ENCODE results near the gene HPSE2. TPM values are rescaled to one million over a fixed set of nuclear protein-coding genes. Genes with fewer than 3 reads are reported as not detected.

The HPSE2 gene
- total and polyA plus RNA-seq, 2 donors (not counting 1 experiment from before 2014, with no cell fraction given), result not detected

GRCh38 chr10:98436704-98437103 lies 798.9 kb downstream of the HPSE2 start:
- Histone ChIP-seq H3K4me3 (ENCODE audit: control extremely low read depth in 1 of 5, extremely low read depth in 1 of 5, insufficient read depth in 1 of 5, low read depth in 2 of 5, low read length in 4 of 5) (no peak overlapping the region), H2AFZ (ENCODE audit: insufficient read depth, low read depth, low read length, poor library complexity, severe bottlenecking) (no peak overlapping the region), H3K4me1 (ENCODE audit: control insufficient read depth in 2 of 2, insufficient read depth in 2 of 2, low read length in 2 of 2) (no peaks in the 10 kb centered on the region), H3K79me2 (ENCODE audit: control insufficient read depth, insufficient read depth, low read length) (peaks cover 10% of the 10 kb centered on the region), H3K9me3 (ENCODE audit: control extremely low read depth in 1 of 3, control insufficient read depth in 2 of 3, insufficient read depth in 1 of 3, low read length in 2 of 3) (peaks cover 5 to 16% (median 16%) of the 10 kb centered on the region in 3 donors), H3K27me3 (replicated peaks in 1 of 4; ENCODE audit: control extremely low read depth in 1 of 4, control insufficient read depth in 3 of 4, insufficient read depth in 4 of 4, low read length in 3 of 4) (no peaks in the 10 kb centered on the region), H4K20me1 (ENCODE audit: control insufficient read depth, insufficient read depth, low read length, poor library complexity, severe bottlenecking) (peaks cover 20% of the 10 kb centered on the region), H3K9ac (ENCODE audit: low read length) (no peak overlapping the region), H3K36me3 (replicated peaks in 1 of 2; ENCODE audit: control extremely low read depth in 1 of 2, control insufficient read depth in 1 of 2, extremely low read depth in 1 of 2, insufficient read depth in 2 of 2, low read length in 1 of 2) (peaks cover 15 to 86% of the 10 kb centered on the region in 2 experiments), H3K27ac (ENCODE audit: low read length in 2 of 2) (no peak overlapping the region), H3K4me2 (replicated peaks; ENCODE audit: low read depth, low read length, poor library complexity, severe bottlenecking) (no peak overlapping the region)
- WGBS (ENCODE audit: insufficient coverage), result 100% methylated on average over 4 of the region's 4 CpGs
- intact Hi-C loops (cut with micrococcal nuclease), result no loop called here
- CTCF ChIA-PET, result interaction anchor here (3.3 kb wide), 1 partner anchor 9 kb away, joined by 20 read pairs; no protein-coding TSS in a partner anchor
- no peaks in the 10 kb centered on the region for H3K27me3 Mint-ChIP-seq
- H3K27ac Mint-ChIP-seq, result no peak overlapping the region
- H3K4me3 Mint-ChIP-seq, result no peak overlapping the region
- ATAC-seq (ENCODE audit: low read depth), result no peak
- DNase-seq, result no peak
- TF ChIP-seq CTCF (IDR thresholded peaks at IDR 0.05), result no peak
- TF ChIP-seq EZH2 (IDR thresholded peaks at IDR 0.05; ENCODE audit: borderline replicate concordance, insufficient read depth, low read depth, low read length, poor library complexity, severe bottlenecking), result no peak
- POLR2A ChIA-PET, result no interaction called here
- H3K9me3 Mint-ChIP-seq (ENCODE audit: insufficient read depth), result peaks cover 3% of the 10 kb centered on the region
- H3K4me1 Mint-ChIP-seq, result peaks cover 9% of the 10 kb centered on the region

GRCh38 chr10:98435178-98435577 lies 800.5 kb downstream of the HPSE2 start:
- no peaks in the 10 kb centered on the region for H3K27me3 ChIP-seq (replicated peaks in 1 of 4; ENCODE audit: control extremely low read depth in 1 of 4, control insufficient read depth in 3 of 4, insufficient read depth in 4 of 4, low read length in 3 of 4)
- peaks cover 27 to 91% of the 10 kb centered on the region in 2 experiments for H3K36me3 ChIP-seq (replicated peaks in 1 of 2; ENCODE audit: control extremely low read depth in 1 of 2, control insufficient read depth in 1 of 2, extremely low read depth in 1 of 2, insufficient read depth in 2 of 2, low read length in 1 of 2)
- no peak for DNase-seq
- H3K4me2 ChIP-seq (replicated peaks; ENCODE audit: low read depth, low read length, poor library complexity, severe bottlenecking), result no peak overlapping the region
- Mint-ChIP-seq H3K27ac (no peak overlapping the region), H3K27me3 (no peaks in the 10 kb centered on the region), H3K4me1 (no peaks in the 10 kb centered on the region), H3K4me3 (no peak overlapping the region), H3K9me3 (ENCODE audit: insufficient read depth) (peaks cover 3% of the 10 kb centered on the region)
- no peak for ATAC-seq (ENCODE audit: low read depth)
- no peaks in the 10 kb centered on the region for H3K4me1 ChIP-seq (ENCODE audit: control insufficient read depth in 2 of 2, insufficient read depth in 2 of 2, low read length in 2 of 2)
- no peak overlapping the region for H3K4me3 ChIP-seq (ENCODE audit: control extremely low read depth in 1 of 5, extremely low read depth in 1 of 5, insufficient read depth in 1 of 5, low read depth in 2 of 5, low read length in 4 of 5)
- WGBS (ENCODE audit: insufficient coverage), result 98% methylated on average over 12 of the region's 12 CpGs
- H2AFZ ChIP-seq (ENCODE audit: insufficient read depth, low read depth, low read length, poor library complexity, severe bottlenecking), result no peak overlapping the region
- H3K9me3 ChIP-seq (ENCODE audit: control extremely low read depth in 1 of 3, control insufficient read depth in 2 of 3, insufficient read depth in 1 of 3, low read length in 2 of 3), result peaks cover 5 to 16% (median 16%) of the 10 kb centered on the region in 3 donors
- H3K27ac ChIP-seq (ENCODE audit: low read length in 2 of 2), result no peak overlapping the region
- intact Hi-C loops (cut with micrococcal nuclease), result no loop called here
- no peak overlapping the region for H3K9ac ChIP-seq (ENCODE audit: low read length)
- peaks cover 10% of the 10 kb centered on the region for H3K79me2 ChIP-seq (ENCODE audit: control insufficient read depth, insufficient read depth, low read length)
- ChIA-PET POLR2A (no interaction called here), CTCF (interaction anchor here (3.3 kb wide), 1 partner anchor 8 kb away, joined by 20 read pairs; no protein-coding TSS in a partner anchor)
- TF ChIP-seq EZH2 (IDR thresholded peaks at IDR 0.05; ENCODE audit: borderline replicate concordance, insufficient read depth, low read depth, low read length, poor library complexity, severe bottlenecking) (no peak), CTCF (IDR thresholded peaks at IDR 0.05) (no peak)
- H4K20me1 ChIP-seq (ENCODE audit: control insufficient read depth, insufficient read depth, low read length, poor library complexity, severe bottlenecking), result peaks cover 26% of the 10 kb centered on the region
